Smooth muscle cell (in vitro differentiated cells): ENCODE measurements around the gene SKI. TPM values are rescaled to one million over a fixed set of nuclear protein-coding genes. Genes with fewer than 3 reads are reported as not detected.

Experiments used
- DNase-seq: peaks from one replicate; lab custom pipeline; 2025; ENCODE audit not compliant: unreplicated experiment; lab: John Stamatoyannopoulos, UW
- H2AFZ ChIP-seq: fragments of 200-600 bp; sonication (generic); 2 replicates; pipeline ENCODE4 v1.6.0; 2016; ENCODE audit warnings: antibody characterized with exemption, low read depth, mild to moderate bottlenecking
- H3F3A ChIP-seq: fragments of 200-600 bp; sonication (generic); 2 replicates; pipeline ENCODE4 v1.6.0; 2017; ENCODE audit warnings: antibody characterized with exemption, low read depth
- H3K27ac ChIP-seq: fragments of 200-600 bp; sonication (generic); 2 replicates; pipeline ENCODE4 v1.5.1; 2016; ENCODE audit warnings: low read depth, mild to moderate bottlenecking
- H3K27me3 ChIP-seq: fragments of 200-600 bp; sonication (generic); 2 replicates; pipeline ENCODE4 v1.6.1; 2016; ENCODE audit warnings: low read depth, mild to moderate bottlenecking
- H3K36me3 ChIP-seq: fragments of 200-600 bp; sonication (generic); 2 replicates; pipeline ENCODE4 v1.5.1; 2016; ENCODE audit warnings: low read depth
- H3K4me1 ChIP-seq: fragments of 200-600 bp; sonication (generic); 2 replicates; pipeline ENCODE4 v1.5.1; 2016; ENCODE audit warnings: low read depth
- H3K4me2 ChIP-seq: fragments of 200-600 bp; sonication (generic); 2 replicates; pipeline ENCODE4 v1.6.0; 2016; ENCODE audit warnings: mild to moderate bottlenecking
- H3K4me3 ChIP-seq: fragments of 200-600 bp; sonication (generic); 2 replicates; pipeline ENCODE4 v1.5.1; 2016; ENCODE audit warnings: mild to moderate bottlenecking
- H3K79me2 ChIP-seq: fragments of 200-600 bp; sonication (generic); 2 replicates; pipeline ENCODE4 v1.6.0; 2016; ENCODE audit warnings: low read depth, mild to moderate bottlenecking
- H3K9ac ChIP-seq: fragments of 200-600 bp; sonication (generic); 2 replicates; pipeline ENCODE4 v1.6.0; 2016; ENCODE audit warnings: low read depth
- H3K9me3 ChIP-seq: fragments of 200-600 bp; sonication (generic); replicated peaks from 2 replicates; pipeline ENCODE4 v1.5.1; 2016; ENCODE audit warnings: low read depth
- H4K20me1 ChIP-seq: fragments of 200-600 bp; sonication (generic); 2 replicates; pipeline ENCODE4 v1.6.0; 2016; ENCODE audit warnings: low read depth
- CTCF ChIP-seq: fragments of 200-600 bp; sonication (generic); IDR thresholded peaks from 2 replicates; pipeline ENCODE4 v1.5.1; 2017; ENCODE audit warnings: borderline replicate concordance, mild to moderate bottlenecking, antibody characterized with exemption; ENCODE audit not compliant: insufficient read depth, poor library complexity, severe bottlenecking
- WGBS: methylation state at CpG from one replicate; pipeline ENCODE4 v1.1.7; 2016; ENCODE audit warnings: low lambda C conversion rate; 5-methylcytosine and 5-hydroxymethylcytosine counted together
- polyA plus RNA-seq: library from polyadenylated mRNA; unstranded; fragments of >200 nt; fragmentation: Nextera tagmentation; extraction: Ambion mirVana; gene quantifications from 2 replicates; pipeline ENCODE4 v1.2.1, GENCODE V29; 2016
- total RNA-seq: library from RNA; depleted of rRNA; stranded (reverse); fragments of >200 nt; gene quantifications from 2 replicates; pipeline ENCODE4 v1.2.3, GENCODE V29; 2014

The SKI gene
- total and polyA plus RNA-seq, 2 experiments from 2014 or later: 4.2 to 19.6 TPM

GRCh38 chr1:2284932-2285331 lies 56.8 kb downstream of the SKI start:
- TF ChIP-seq CTCF: no peak
- DNase-seq: no peak
- Histone ChIP-seq H3F3A (no peaks in the 10 kb centered on the region), H3K9me3 (no peaks in the 10 kb centered on the region), H2AFZ (no peak overlapping the region), H4K20me1 (peaks cover 77% of the 10 kb centered on the region), H3K27ac (no peak overlapping the region), H3K9ac (no peak overlapping the region), H3K36me3 (no peaks in the 10 kb centered on the region), H3K27me3 (no peaks in the 10 kb centered on the region), H3K4me1 (peaks cover 5% of the 10 kb centered on the region), H3K79me2 (peaks cover 77% of the 10 kb centered on the region), H3K4me2 (no peak overlapping the region), H3K4me3 (no peak overlapping the region)
- 94% methylated on average over 9 of the region's 9 CpGs for WGBS

GRCh38 chr1:2286923-2287322 lies 58.8 kb downstream of the SKI start:
- 94% methylated on average over 15 of the region's 15 CpGs for WGBS
- Histone ChIP-seq H3K4me3 (no peak overlapping the region), H3K9ac (no peak overlapping the region), H3K4me2 (no peak overlapping the region), H3K9me3 (no peaks in the 10 kb centered on the region), H2AFZ (no peak overlapping the region), H3K27me3 (no peaks in the 10 kb centered on the region), H4K20me1 (peaks cover 95% of the 10 kb centered on the region), H3K79me2 (peaks cover 96% of the 10 kb centered on the region), H3K36me3 (no peaks in the 10 kb centered on the region), H3K4me1 (peaks cover 7% of the 10 kb centered on the region), H3F3A (no peaks in the 10 kb centered on the region), H3K27ac (no peak overlapping the region)
- DNase-seq: no peak
- no peak for TF ChIP-seq CTCF

GRCh38 chr1:2287649-2288048 lies 59.5 kb downstream of the SKI start:
- 96% methylated on average over 14 of the region's 14 CpGs for WGBS
- Histone ChIP-seq H3F3A (no peaks in the 10 kb centered on the region), H3K36me3 (no peaks in the 10 kb centered on the region), H3K9ac (no peak overlapping the region), H2AFZ (no peak overlapping the region), H3K9me3 (no peaks in the 10 kb centered on the region), H3K79me2 (peaks cover 100% of the 10 kb centered on the region), H3K4me3 (no peak overlapping the region), H4K20me1 (peaks cover 99% of the 10 kb centered on the region), H3K4me2 (no peak overlapping the region), H3K27ac (no peak overlapping the region), H3K4me1 (peaks cover 7% of the 10 kb centered on the region), H3K27me3 (no peaks in the 10 kb centered on the region)
- DNase-seq: no peak
- no peak for TF ChIP-seq CTCF

- H3K4me3 ChIP-seq: no peak overlapping the region
- no peak for TF ChIP-seq CTCF
- H3K4me2 ChIP-seq: no peak overlapping the region
- H4K20me1 ChIP-seq: peaks cover 99% of the 10 kb centered on the region
- no peaks in the 10 kb centered on the region for H3K9me3 ChIP-seq
- no peak overlapping the region for H2AFZ ChIP-seq
- no peaks in the 10 kb centered on the region for H3K36me3 ChIP-seq
- H3K79me2 ChIP-seq: peaks cover 100% of the 10 kb centered on the region
- H3K4me1 ChIP-seq: peaks cover 7% of the 10 kb centered on the region
- DNase-seq: no peak
- H3K27ac ChIP-seq: no peak overlapping the region
- no peaks in the 10 kb centered on the region for H3F3A ChIP-seq
- no peak overlapping the region for H3K9ac ChIP-seq
- 93% methylated on average over 10 of the region's 10 CpGs for WGBS
- no peaks in the 10 kb centered on the region for H3K27me3 ChIP-seq
Observed at GRCh38 chr1:2288311-2288710, 60.2 kb downstream of the SKI start.
